ENCODE measurements around the gene FOXB1. TPM values are rescaled to one million over a fixed set of nuclear protein-coding genes. Genes with fewer than 3 reads are reported as not detected.

The FOXB1 gene
- total and polyA plus RNA-seq, 9 donors = 0.24 TPM; not detected in 8

GRCh38 chr15:59994526-59994887 is 9.6 kb upstream of the FOXB1 start:
- H3K4me1 ChIP-seq (ENCODE audit: insufficient read depth) = peaks cover 2% of the 10 kb centered on the region
- intact Hi-C loops (cut with DNase I) = loop anchor here in 1 of 4 donors (5.0 kb wide), 1 partner anchor 873 kb away; no protein-coding TSS in a partner anchor
- DNase-seq = no peak
- H3K27ac ChIP-seq = no peak overlapping the region
- WGBS, 3 donors = 7 to 8% (median 7%) methylated on average over 8 of the region's 8 CpGs
- no peak for TF ChIP-seq POLR2A (IDR thresholded peaks at IDR 0.05)
- no peak for TF ChIP-seq CTCF (IDR thresholded peaks at IDR 0.05)
- no peak for TF ChIP-seq EP300 (IDR thresholded peaks at IDR 0.05)
- H3K27me3 ChIP-seq = peaks cover 2% of the 10 kb centered on the region
- no peak overlapping the region for H3K4me3 ChIP-seq
- H3K9me3 ChIP-seq = no peaks in the 10 kb centered on the region
- H3K36me3 ChIP-seq = no peaks in the 10 kb centered on the region

- DNase-seq = no peak
- H3K27ac ChIP-seq = no peak overlapping the region
- TF ChIP-seq CTCF (IDR thresholded peaks at IDR 0.05) (no peak), EP300 (IDR thresholded peaks at IDR 0.05) (no peak), POLR2A (IDR thresholded peaks at IDR 0.05) (no peak)
- intact Hi-C loops (cut with DNase I) = loop anchor here in 1 of 4 donors (5.0 kb wide), 1 partner anchor 872 kb away; no protein-coding TSS in a partner anchor
- WGBS, 3 donors = 5% methylated on average over 40 to 41 of the region's 41 CpGs
- H3K9me3 ChIP-seq = no peaks in the 10 kb centered on the region
- H3K27me3 ChIP-seq = peaks cover 2% of the 10 kb centered on the region
- peaks cover 2% of the 10 kb centered on the region for H3K4me1 ChIP-seq (ENCODE audit: insufficient read depth)
- no peaks in the 10 kb centered on the region for H3K36me3 ChIP-seq
- no peak overlapping the region for H3K4me3 ChIP-seq
These were observed 9.1 kb upstream of the FOXB1 start for GRCh38 chr15:59994888-59995557.

GRCh38 chr15:59995568-59996297 is 8.4 kb upstream of the FOXB1 start:
- H3K9me3 ChIP-seq = no peaks in the 10 kb centered on the region
- 17 to 18% (median 18%) methylated on average over 24 of the region's 24 CpGs for whole genome bisulfite sequencing, 3 donors
- H3K36me3 ChIP-seq = no peaks in the 10 kb centered on the region
- no peak overlapping the region for H3K4me3 ChIP-seq
- no peak overlapping the region for H3K27ac ChIP-seq
- H3K27me3 ChIP-seq = peaks cover 2% of the 10 kb centered on the region
- intact Hi-C loops (cut with DNase I) = no loop called here
- no peak for DNase-seq
- peaks cover 2% of the 10 kb centered on the region for H3K4me1 ChIP-seq (ENCODE audit: insufficient read depth)
- TF ChIP-seq CTCF (IDR thresholded peaks at IDR 0.05) (no peak), POLR2A (IDR thresholded peaks at IDR 0.05) (no peak), EP300 (IDR thresholded peaks at IDR 0.05) (no peak)

- H3K27me3 ChIP-seq = peaks cover 2% of the 10 kb centered on the region
- no peak for TF ChIP-seq EP300 (IDR thresholded peaks at IDR 0.05)
- no peak for TF ChIP-seq CTCF (IDR thresholded peaks at IDR 0.05)
- TF ChIP-seq POLR2A (IDR thresholded peaks at IDR 0.05) = no peak
- WGBS, 3 donors = 9 to 12% (median 10%) methylated on average over 27 of the region's 27 CpGs
- peaks cover 2% of the 10 kb centered on the region for H3K4me1 ChIP-seq (ENCODE audit: insufficient read depth)
- no peaks in the 10 kb centered on the region for H3K36me3 ChIP-seq
- intact Hi-C loops (cut with DNase I) = no loop called here
- no peak overlapping the region for H3K27ac ChIP-seq
- no peak overlapping the region for H3K4me3 ChIP-seq
- H3K9me3 ChIP-seq = no peaks in the 10 kb centered on the region
- no peak for DNase-seq
These were observed 7.6 kb upstream of the FOXB1 start for GRCh38 chr15:59996298-59997041.
